Panc1 (cell line): ENCODE data around the gene CALCB. TPM values are rescaled to one million over a fixed set of nuclear protein-coding genes. Genes with fewer than 3 reads are reported as not detected.

Experiments
- ATAC-seq: fragments of 200-7000 bp; cut with Tn5 transposase; 2 replicates; pipeline ENCODE4 v1.9.1; 2020; ENCODE audit warnings: mild to moderate bottlenecking, moderate library complexity
- BruUV-seq: library from RNA; stranded (reverse); fragments of 400-500 nt; replicated peaks from 2 replicates; lab custom pipeline; 2021; lab: Mats Ljungman, UMichigan
- CTCF ChIA-PET: fragments of 300-600 bp; sonication (Branson Sonifier 250); formaldehyde crosslinking; loops from one replicate; lab custom pipeline; 2022; ENCODE audit warnings: antibody characterized with exemption; lab: Charles Lee
- POLR2A ChIA-PET: fragments of 300-600 bp; sonication (Branson Sonifier 250); formaldehyde crosslinking; loops from one replicate; lab custom pipeline; 2022; ENCODE audit warnings: antibody characterized with exemption; lab: Charles Lee
- DNase-seq: peaks from one replicate; pipeline ENCODE4 v3.0.0-alpha.2; 2010; ENCODE audit warnings: low read depth, low spot score
- H3K27ac ChIP-seq: 2 replicates; pipeline ENCODE4 v1.5.1; 2011; ENCODE audit warnings: mild to moderate bottlenecking, low read length, inconsistent platforms
- H3K27me3 ChIP-seq: fragments of 200-500 bp; sonication (Bioruptor generic); 2 replicates; pipeline ENCODE4 v1.6.0; 2014; ENCODE audit warnings: low read length, inconsistent platforms; ENCODE audit not compliant: control insufficient read depth, insufficient read depth
- H3K36me3 ChIP-seq: fragments of 200-500 bp; sonication (Bioruptor generic); 2 replicates; pipeline ENCODE4 v1.5.1; 2014; ENCODE audit warnings: inconsistent platforms, mild to moderate bottlenecking, low read length, moderate library complexity; ENCODE audit not compliant: control insufficient read depth, insufficient read depth
- H3K4me1 ChIP-seq: 2 replicates; pipeline ENCODE4 v1.5.1; 2011; ENCODE audit warnings: inconsistent platforms, mild to moderate bottlenecking, low read length, moderate library complexity; ENCODE audit not compliant: control insufficient read depth, insufficient read depth
- H3K4me3 ChIP-seq, 2 experiments: 2 replicates each; pipeline ENCODE4 v1.5.1; 2011 to 2012; ENCODE audit warnings: low read depth in 2 of 2, low read length in 2 of 2, mild to moderate bottlenecking in 2 of 2, inconsistent platforms in 1 of 2, moderate library complexity in 1 of 2
- H3K9me3 ChIP-seq: fragments of 200-500 bp; sonication (Bioruptor generic); 2 replicates; pipeline ENCODE4 v1.5.1; 2014; ENCODE audit warnings: low read depth, mild to moderate bottlenecking, inconsistent platforms, low read length, moderate library complexity; ENCODE audit not compliant: control insufficient read depth, insufficient read depth
- POLR2AphosphoS5 ChIP-seq: IDR thresholded peaks from 2 replicates; pipeline ENCODE4 v1.6.1; 2012; ENCODE audit warnings: mild to moderate bottlenecking, low read depth, low read length, moderate library complexity
- SIN3A ChIP-seq: IDR thresholded peaks from 2 replicates; pipeline ENCODE4 v1.6.1; 2012; ENCODE audit warnings: low read depth, mild to moderate bottlenecking, low read length, moderate library complexity, borderline replicate concordance; ENCODE audit not compliant: insufficient read depth
- TCF7L2 ChIP-seq: IDR thresholded peaks from 2 replicates; pipeline ENCODE4 v1.6.1; 2011; ENCODE audit warnings: mild to moderate bottlenecking, low read depth, low read length, inconsistent platforms
- in situ Hi-C: cut with HindIII; loops from 2 replicates; pipeline ENCODE4 v1.10.0; 2016; ENCODE audit warnings: low sequenced_read_pairs, low pct_unique_long_range_greater_than_20kb
- intact Hi-C: fragments of 100-400 bp; cut with micrococcal nuclease; formaldehyde crosslinking; loops from one replicate; pipeline ENCODE4 v1.10.0; 2022; ENCODE audit not compliant: unreplicated experiment
- total RNA-seq: library from RNA; stranded (reverse); gene quantifications from one replicate; pipeline ENCODE4 v1.2.1, GENCODE V29; 2021; ENCODE audit not compliant: unreplicated experiment
- TF ChIP-seq, protein P1 (sequence below): fragments of 450-650 bp; IDR thresholded peaks from 2 replicates; pipeline ENCODE4 v1.5.1; 2017; ENCODE audit warnings: mild to moderate bottlenecking
- TF ChIP-seq, protein P2 (sequence below), 2 experiments: IDR thresholded peaks; 2 replicates each; pipeline ENCODE4 v1.6.1; 2011 to 2012; ENCODE audit warnings: low read depth in 2 of 2, control low read depth in 1 of 2, low read length in 1 of 2, mild to moderate bottlenecking in 1 of 2, moderate library complexity in 1 of 2; ENCODE audit not compliant: insufficient read depth in 1 of 2

The CALCB gene
- total RNA-seq, 1 experiment from 2014 or later = not detected

DNA sequence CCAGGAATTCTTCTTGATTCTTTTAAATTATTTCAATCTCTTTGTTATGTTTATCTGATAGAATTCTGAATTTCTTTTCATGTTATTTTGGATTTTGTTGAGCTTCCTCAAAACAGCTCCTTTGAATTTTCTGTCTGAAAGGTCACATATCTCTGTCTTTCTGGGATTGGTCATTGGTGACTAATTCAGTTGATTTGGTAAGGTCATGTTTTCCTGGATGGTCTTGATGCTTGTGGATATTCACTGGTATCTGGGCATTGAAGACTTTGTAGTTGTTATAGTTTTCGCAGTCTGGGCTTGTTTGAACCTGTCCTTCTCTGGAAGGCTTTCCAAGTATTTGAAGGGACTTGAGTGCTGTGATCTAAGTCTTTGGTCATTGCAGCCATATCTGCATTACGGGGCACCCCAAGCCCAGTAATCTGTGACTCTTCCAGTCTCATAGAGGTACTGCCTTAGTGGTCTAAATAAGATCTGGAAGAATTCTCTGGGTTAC is 22.4 kb downstream of the CALCB start:
- BruUV-seq = no TSS peak
- ATAC-seq (no peak), DNase-seq (no peak)
- in situ Hi-C loops = no loop called here
- no peak overlapping the region for H3K4me3 ChIP-seq
- H3K27ac ChIP-seq = no peak overlapping the region
- ChIA-PET POLR2A (no interaction called here), CTCF (no interaction called here)
- H3K4me1 ChIP-seq = no peaks in the 10 kb centered on the region
- no peaks in the 10 kb centered on the region for H3K36me3 ChIP-seq
- H3K27me3 ChIP-seq = no peaks in the 10 kb centered on the region
- no peaks in the 10 kb centered on the region for H3K9me3 ChIP-seq
- TF ChIP-seq POLR2AphosphoS5 (no peak), TCF7L2 (no peak)
- TF ChIP-seq, protein P1, sequence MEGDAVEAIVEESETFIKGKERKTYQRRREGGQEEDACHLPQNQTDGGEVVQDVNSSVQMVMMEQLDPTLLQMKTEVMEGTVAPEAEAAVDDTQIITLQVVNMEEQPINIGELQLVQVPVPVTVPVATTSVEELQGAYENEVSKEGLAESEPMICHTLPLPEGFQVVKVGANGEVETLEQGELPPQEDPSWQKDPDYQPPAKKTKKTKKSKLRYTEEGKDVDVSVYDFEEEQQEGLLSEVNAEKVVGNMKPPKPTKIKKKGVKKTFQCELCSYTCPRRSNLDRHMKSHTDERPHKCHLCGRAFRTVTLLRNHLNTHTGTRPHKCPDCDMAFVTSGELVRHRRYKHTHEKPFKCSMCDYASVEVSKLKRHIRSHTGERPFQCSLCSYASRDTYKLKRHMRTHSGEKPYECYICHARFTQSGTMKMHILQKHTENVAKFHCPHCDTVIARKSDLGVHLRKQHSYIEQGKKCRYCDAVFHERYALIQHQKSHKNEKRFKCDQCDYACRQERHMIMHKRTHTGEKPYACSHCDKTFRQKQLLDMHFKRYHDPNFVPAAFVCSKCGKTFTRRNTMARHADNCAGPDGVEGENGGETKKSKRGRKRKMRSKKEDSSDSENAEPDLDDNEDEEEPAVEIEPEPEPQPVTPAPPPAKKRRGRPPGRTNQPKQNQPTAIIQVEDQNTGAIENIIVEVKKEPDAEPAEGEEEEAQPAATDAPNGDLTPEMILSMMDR = no peak
- intact Hi-C loops = no loop called here

DNA sequence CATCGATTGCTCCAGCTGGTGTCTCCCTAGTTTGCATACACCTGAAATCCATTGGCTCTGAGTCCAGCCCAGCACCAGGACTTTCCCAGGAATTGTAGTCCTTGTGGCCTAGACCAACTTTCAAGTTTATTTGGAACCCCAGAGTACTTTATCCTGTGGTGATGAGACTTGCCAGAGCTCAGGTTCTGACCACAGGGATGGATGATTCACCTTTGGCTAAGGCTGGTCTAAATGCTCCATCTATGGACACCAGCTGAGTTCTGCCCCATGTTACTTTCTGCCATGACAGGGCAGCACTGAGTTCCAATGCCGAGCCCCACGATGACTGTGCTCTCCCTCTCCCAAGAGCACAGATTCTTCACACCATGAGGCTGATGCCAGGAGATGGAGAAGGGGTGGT is 24.0 kb downstream of the CALCB start:
- DNase-seq = no peak
- CTCF ChIA-PET = interaction anchor here (0.6 kb wide), 1 partner anchor 93 kb away, joined by 3 read pairs; no protein-coding TSS in a partner anchor
- POLR2A ChIA-PET = no interaction called here
- no TSS peak for BruUV-seq
- no peak for TF ChIP-seq POLR2AphosphoS5
- Histone ChIP-seq H3K9me3 (no peaks in the 10 kb centered on the region), H3K4me1 (no peaks in the 10 kb centered on the region), H3K27me3 (no peaks in the 10 kb centered on the region), H3K4me3 (no peak overlapping the region), H3K36me3 (no peaks in the 10 kb centered on the region), H3K27ac (no peak overlapping the region)
- in situ Hi-C loops = no loop called here
- ATAC-seq = no peak
- intact Hi-C loops = no loop called here

DNA sequence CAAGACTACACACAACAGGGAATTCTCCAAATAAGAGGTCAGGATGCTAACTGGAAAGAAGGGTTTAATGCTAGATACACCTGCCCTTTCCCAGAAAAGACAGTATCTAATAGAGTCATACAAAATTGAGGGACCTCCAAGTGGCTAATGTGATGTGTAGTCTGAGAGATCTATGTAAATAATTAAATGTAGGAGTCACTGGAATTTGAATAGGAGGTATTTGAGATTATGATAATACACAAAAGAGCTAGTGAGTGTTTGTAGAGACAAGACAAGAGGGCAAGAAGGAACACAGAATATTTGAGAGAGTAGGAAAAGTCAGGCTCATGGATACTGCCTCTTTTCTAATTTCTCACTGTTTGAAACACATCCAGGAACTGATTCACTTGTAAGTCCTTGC is 25.9 kb downstream of the CALCB start:
- CTCF ChIA-PET = interaction anchor here (0.6 to 2.2 kb wide), 4 partner anchors 24 to 111 kb away, joined by 3 to 10 read pairs (median 4); no protein-coding TSS in a partner anchor

More for the DNA sequence above, 25.9 kb downstream of the CALCB start:
- H3K27me3 ChIP-seq = no peaks in the 10 kb centered on the region
- ATAC-seq (no peak), DNase-seq (no peak)
- intact Hi-C loops = no loop called here
- in situ Hi-C loops = no loop called here
- POLR2A ChIA-PET = no interaction called here
- H3K4me1 ChIP-seq = no peaks in the 10 kb centered on the region
- no peaks in the 10 kb centered on the region for H3K9me3 ChIP-seq
- no peak overlapping the region for H3K27ac ChIP-seq
- TF ChIP-seq TCF7L2 (no peak), POLR2AphosphoS5 (no peak), SIN3A (no peak)
- TF ChIP-seq, protein P1 = no peak
- TF ChIP-seq, protein P2, sequence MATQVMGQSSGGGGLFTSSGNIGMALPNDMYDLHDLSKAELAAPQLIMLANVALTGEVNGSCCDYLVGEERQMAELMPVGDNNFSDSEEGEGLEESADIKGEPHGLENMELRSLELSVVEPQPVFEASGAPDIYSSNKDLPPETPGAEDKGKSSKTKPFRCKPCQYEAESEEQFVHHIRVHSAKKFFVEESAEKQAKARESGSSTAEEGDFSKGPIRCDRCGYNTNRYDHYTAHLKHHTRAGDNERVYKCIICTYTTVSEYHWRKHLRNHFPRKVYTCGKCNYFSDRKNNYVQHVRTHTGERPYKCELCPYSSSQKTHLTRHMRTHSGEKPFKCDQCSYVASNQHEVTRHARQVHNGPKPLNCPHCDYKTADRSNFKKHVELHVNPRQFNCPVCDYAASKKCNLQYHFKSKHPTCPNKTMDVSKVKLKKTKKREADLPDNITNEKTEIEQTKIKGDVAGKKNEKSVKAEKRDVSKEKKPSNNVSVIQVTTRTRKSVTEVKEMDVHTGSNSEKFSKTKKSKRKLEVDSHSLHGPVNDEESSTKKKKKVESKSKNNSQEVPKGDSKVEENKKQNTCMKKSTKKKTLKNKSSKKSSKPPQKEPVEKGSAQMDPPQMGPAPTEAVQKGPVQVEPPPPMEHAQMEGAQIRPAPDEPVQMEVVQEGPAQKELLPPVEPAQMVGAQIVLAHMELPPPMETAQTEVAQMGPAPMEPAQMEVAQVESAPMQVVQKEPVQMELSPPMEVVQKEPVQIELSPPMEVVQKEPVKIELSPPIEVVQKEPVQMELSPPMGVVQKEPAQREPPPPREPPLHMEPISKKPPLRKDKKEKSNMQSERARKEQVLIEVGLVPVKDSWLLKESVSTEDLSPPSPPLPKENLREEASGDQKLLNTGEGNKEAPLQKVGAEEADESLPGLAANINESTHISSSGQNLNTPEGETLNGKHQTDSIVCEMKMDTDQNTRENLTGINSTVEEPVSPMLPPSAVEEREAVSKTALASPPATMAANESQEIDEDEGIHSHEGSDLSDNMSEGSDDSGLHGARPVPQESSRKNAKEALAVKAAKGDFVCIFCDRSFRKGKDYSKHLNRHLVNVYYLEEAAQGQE (IDR thresholded peaks at IDR 0.05; ENCODE audit: insufficient read depth in 1 of 2, low read depth in 2 of 2, low read length in 1 of 2) = no peak
- BruUV-seq = no TSS peak
- H3K36me3 ChIP-seq = no peaks in the 10 kb centered on the region
- no peak overlapping the region for H3K4me3 ChIP-seq
